Body of pancreas (tissue), 4 donors: Measurements from ENCODE around the gene SLC4A1. TPM values are rescaled to one million over a fixed set of nuclear protein-coding genes. Genes with fewer than 3 reads are reported as not detected.

Experiments used
- ATAC-seq: fragments of 150-250 bp; one replicate; pipeline ENCODE4 v1.9.1; 2016
- DNase-seq, 4 donors: peaks; one replicate each; pipeline ENCODE4 v3.0.0-alpha.2; 2019
- H3K27ac ChIP-seq, 4 donors: fragments of 200-600 bp; sonication (generic); 1 replicate in 3 of 4; 2 replicates in 1 of 4; pipeline versions ENCODE4 v1.5.1 to v1.6.1; 2016 to 2019; ENCODE audit warnings: mild to moderate bottlenecking in 1 of 4, mixed read lengths in 1 of 4, moderate library complexity in 1 of 4
- H3K27me3 ChIP-seq, 2 donors: fragments of 200-600 bp; sonication (generic); one replicate each; pipeline ENCODE4 v1.6.0; 2016; ENCODE audit warnings: mild to moderate bottlenecking in 1 of 2
- H3K36me3 ChIP-seq, 2 donors: fragments of 200-600 bp; sonication (generic); replicated peaks in 1 of 2; 2 replicates each; pipeline ENCODE4 v1.5.1; 2016; ENCODE audit warnings: low read depth in 2 of 2; ENCODE audit not compliant: insufficient read depth in 1 of 2
- H3K4me1 ChIP-seq: fragments of 200-600 bp; sonication (generic); one replicate; pipeline ENCODE4 v1.6.0; 2016
- H3K4me3 ChIP-seq, 2 donors: fragments of 200-600 bp; sonication (generic); 1 replicate in 1 of 2; 2 replicates in 1 of 2; pipeline ENCODE4 v1.5.1; 2016 to 2019
- H3K9me3 ChIP-seq, 3 donors: fragments of 200-600 bp; sonication (generic); 1 replicate in 2 of 3; 2 replicates in 1 of 3; pipeline ENCODE4 v1.5.1; 2016
- CTCF ChIP-seq, 7 experiments: fragments of 450-650 bp in 4 of 7; fragments of 200-600 bp in 3 of 7; sonication (generic) in 3 of 7; IDR thresholded peaks; one replicate each; pipeline ENCODE4 v1.5.1; 2016 to 2019; ENCODE audit warnings: antibody characterized with exemption in 7 of 7
- POLR2A ChIP-seq, 3 donors: fragments of 450-650 bp; IDR thresholded peaks; one replicate each; pipeline ENCODE4 v1.6.1; 2016; ENCODE audit warnings: antibody characterized with exemption in 3 of 3, mild to moderate bottlenecking in 2 of 3
- WGBS, 2 donors: methylation state at CpG; one replicate each; pipeline ENCODE4 v1.1.5; 2017; 5-methylcytosine and 5-hydroxymethylcytosine counted together
- intact Hi-C: fragments of 100-400 bp; cut with DNase I; formaldehyde crosslinking; loops from one replicate; pipeline ENCODE4 v1.15.1; 2023
- total RNA-seq, 2 donors: library from RNA; depleted of rRNA; stranded (reverse); fragments of >200 nt; gene quantifications; one replicate each; pipeline ENCODE4 v1.1.0, GENCODE V29; 2016

The SLC4A1 gene
- total RNA-seq, 2 donors from 2014 or later, result not detected

GRCh38 chr17:44236444-44236991, 31.4 kb downstream of the SLC4A1 start:
- no peak for DNase-seq
- no peak overlapping the region for H3K27ac ChIP-seq
- WGBS, 2 donors, result 68 to 73% methylated on average over 5 of the region's 5 CpGs
- ATAC-seq, result no peak
- intact Hi-C loops, result no loop called here
- H3K36me3 ChIP-seq, result no peaks in the 10 kb centered on the region
- H3K4me3 ChIP-seq, result no peak overlapping the region
- peaks cover 6% of the 10 kb centered on the region for H3K4me1 ChIP-seq
- TF ChIP-seq CTCF (IDR thresholded peaks at IDR 0.05), result no peak
- TF ChIP-seq POLR2A (IDR thresholded peaks at IDR 0.05), result no peak
- no peaks in the 10 kb centered on the region for H3K27me3 ChIP-seq
- H3K9me3 ChIP-seq, result no peaks in the 10 kb centered on the region

- DNase-seq (no peak), ATAC-seq (no peak)
- Histone ChIP-seq H3K4me1 (peaks cover 6% of the 10 kb centered on the region), H3K9me3 (no peaks in the 10 kb centered on the region), H3K27ac (no peak overlapping the region), H3K36me3 (no peaks in the 10 kb centered on the region), H3K27me3 (no peaks in the 10 kb centered on the region), H3K4me3 (no peak overlapping the region)
- 83 to 95% methylated on average over 5 of the region's 5 CpGs for WGBS, 2 donors
- TF ChIP-seq POLR2A (IDR thresholded peaks at IDR 0.05) (no peak), CTCF (IDR thresholded peaks at IDR 0.05) (no peak)
- intact Hi-C loops, result no loop called here
These were observed 32.4 kb downstream of the SLC4A1 start for GRCh38 chr17:44235583-44235936.

- Histone ChIP-seq H3K4me3 (no peak overlapping the region), H3K9me3 (no peaks in the 10 kb centered on the region), H3K4me1 (peaks cover 6% of the 10 kb centered on the region), H3K27me3 (no peaks in the 10 kb centered on the region), H3K27ac (no peak overlapping the region), H3K36me3 (no peaks in the 10 kb centered on the region)
- ATAC-seq (no peak), DNase-seq (no peak)
- intact Hi-C loops, result no loop called here
- WGBS, 2 donors, result 75 to 83% methylated on average over 5 of the region's 5 CpGs
- TF ChIP-seq POLR2A (IDR thresholded peaks at IDR 0.05), result no peak
- no peak for TF ChIP-seq CTCF (IDR thresholded peaks at IDR 0.05)
These were observed 34.4 kb downstream of the SLC4A1 start for GRCh38 chr17:44233582-44233981.

- Histone ChIP-seq H3K27ac (no peak overlapping the region), H3K4me3 (no peak overlapping the region), H3K36me3 (no peaks in the 10 kb centered on the region), H3K9me3 (no peaks in the 10 kb centered on the region), H3K4me1 (peaks cover 6% of the 10 kb centered on the region), H3K27me3 (no peaks in the 10 kb centered on the region)
- intact Hi-C loops, result no loop called here
- ATAC-seq (no peak), DNase-seq (no peak)
- 57 to 70% methylated on average over 7 of the region's 7 CpGs for WGBS, 2 donors
- TF ChIP-seq POLR2A (IDR thresholded peaks at IDR 0.05) (no peak), CTCF (IDR thresholded peaks at IDR 0.05) (no peak)
These were observed 35.9 kb downstream of the SLC4A1 start for GRCh38 chr17:44232061-44232460.

GRCh38 chr17:44230140-44230539, 37.8 kb downstream of the SLC4A1 start:
- no peaks in the 10 kb centered on the region for H3K27me3 ChIP-seq
- ATAC-seq (no peak), DNase-seq (no peak)
- H3K27ac ChIP-seq, result no peak overlapping the region
- no peak overlapping the region for H3K4me3 ChIP-seq
- no peak for TF ChIP-seq CTCF (IDR thresholded peaks at IDR 0.05)
- no peak for TF ChIP-seq POLR2A (IDR thresholded peaks at IDR 0.05)
- H3K4me1 ChIP-seq, result peaks cover 5% of the 10 kb centered on the region
- no peaks in the 10 kb centered on the region for H3K9me3 ChIP-seq
- 69 to 90% methylated on average over 7 to 8 of the region's 9 CpGs for WGBS, 2 donors
- intact Hi-C loops, result no loop called here
- H3K36me3 ChIP-seq, result no peaks in the 10 kb centered on the region
